Testis (tissue), 3 donors: Measurements from ENCODE around the gene ITSN2. TPM values are rescaled to one million over a fixed set of nuclear protein-coding genes. Genes with fewer than 3 reads are reported as not detected.

Source experiments
- DNase-seq: peaks from one replicate; pipeline ENCODE4 v3.0.0-alpha.2; 2019
- H3K27ac ChIP-seq, 2 donors: fragments of 200-600 bp; sonication (generic); one replicate each; pipeline ENCODE4 v1.5.1; 2019
- H3K27me3 ChIP-seq: fragments of 200-600 bp; sonication (generic); one replicate; pipeline ENCODE4 v1.5.1; 2019
- H3K36me3 ChIP-seq: fragments of 200-600 bp; sonication (generic); one replicate; pipeline ENCODE4 v1.5.1; 2017; ENCODE audit warnings: low read depth; ENCODE audit errors: missing control alignments
- H3K4me1 ChIP-seq: fragments of 200-600 bp; sonication (generic); one replicate; pipeline ENCODE4 v1.5.1; 2019
- H3K4me3 ChIP-seq, 2 donors: fragments of 200-600 bp; sonication (generic); one replicate each; pipeline ENCODE4 v1.5.1; 2017 to 2019
- H3K9me3 ChIP-seq: fragments of 200-600 bp; sonication (generic); one replicate; pipeline ENCODE4 v1.5.1; 2017
- CTCF ChIP-seq, 3 experiments: fragments of 450-650 bp in 2 of 3; fragments of 200-600 bp in 1 of 3; sonication (generic) in 1 of 3; IDR thresholded peaks; one replicate each; pipeline ENCODE4 v1.5.1; 2016 to 2019; ENCODE audit warnings: antibody characterized with exemption in 3 of 3, mild to moderate bottlenecking in 2 of 3, moderate library complexity in 1 of 3
- POLR2A ChIP-seq: fragments of 450-650 bp; IDR thresholded peaks from one replicate; pipeline ENCODE4 v1.6.1; 2017; ENCODE audit warnings: antibody characterized with exemption, mild to moderate bottlenecking, moderate library complexity
- WGBS, 2 donors: methylation state at CpG; one replicate each; pipeline ENCODE4 v1.1.5; 2018; 5-methylcytosine and 5-hydroxymethylcytosine counted together
- intact Hi-C: fragments of 100-400 bp; cut with DNase I; formaldehyde crosslinking; loops from one replicate; pipeline ENCODE4 v1.15.1; 2023; ENCODE audit warnings: low total_unique reads
- polyA plus RNA-seq: library from polyadenylated mRNA; stranded (reverse); fragments of 350-450 nt; fragmentation: Illumina TruSeq; extraction: RNeasy Lipid Tissue Mini Kit (QIAGEN cat#74804); gene quantifications from one replicate; pipeline ENCODE4 v1.2.3, GENCODE V29; 2014; ENCODE audit warnings: low read depth, low replicate concordance; ENCODE audit not compliant: insufficient read depth
- total RNA-seq, 2 donors: library from RNA; depleted of rRNA; stranded (reverse); fragments of >200 nt; gene quantifications; one replicate each; pipeline ENCODE4 v1.2.3, GENCODE V29; 2016

The ITSN2 gene
- total and polyA plus RNA-seq, 3 donors from 2014 or later, result 9.1 to 53.8 (median 43.4) TPM

DNA sequence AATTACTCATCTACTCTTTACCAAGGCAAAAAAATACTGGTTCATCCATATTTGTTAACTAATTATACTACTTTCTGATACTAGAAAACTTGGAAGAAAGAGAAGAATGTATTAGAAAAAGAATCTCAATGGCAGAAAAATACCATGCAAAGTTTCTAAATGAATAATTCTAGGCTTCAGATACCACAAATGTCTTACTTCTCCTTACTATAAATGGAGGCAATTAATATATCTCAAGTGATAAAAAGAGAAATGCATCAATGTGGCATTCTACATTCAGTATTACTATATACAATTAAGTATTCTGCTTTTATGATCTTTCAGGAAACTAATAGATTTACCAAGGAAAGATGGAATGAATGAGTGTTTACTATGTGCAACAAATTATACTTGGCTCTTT lies 85.5 kb downstream of the ITSN2 start:
- intact Hi-C loops, result no loop called here
- no peaks in the 10 kb centered on the region for H3K36me3 ChIP-seq

DNA sequence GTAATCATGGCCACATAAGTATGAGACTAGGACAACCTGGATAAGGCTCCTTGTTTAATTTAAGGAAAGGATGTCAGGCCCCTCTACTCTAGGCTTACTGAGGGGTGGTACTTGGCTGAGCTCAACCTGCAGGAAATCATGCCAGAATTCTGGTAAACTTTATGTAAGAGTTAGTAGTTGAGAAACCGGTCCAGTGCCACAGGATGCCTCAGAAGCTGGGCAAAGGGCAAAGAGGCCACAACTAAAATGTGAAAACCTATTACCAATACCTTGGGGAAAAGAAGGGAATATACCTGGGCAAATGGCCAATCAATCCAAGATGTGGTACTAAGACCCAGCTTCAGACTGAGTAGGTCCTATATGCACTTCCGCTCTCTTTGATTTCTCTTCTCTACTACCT lies 86.7 kb downstream of the ITSN2 start:
- intact Hi-C loops, result no loop called here
- TF ChIP-seq CTCF (IDR thresholded peaks at IDR 0.05), result no peak
- TF ChIP-seq POLR2A, result no peak
- H3K36me3 ChIP-seq, result no peaks in the 10 kb centered on the region

More for the DNA sequence above, 85.5 kb downstream of the ITSN2 start:
- no peak for DNase-seq
- H3K4me1 ChIP-seq, result no peaks in the 10 kb centered on the region
- no peaks in the 10 kb centered on the region for H3K9me3 ChIP-seq
- TF ChIP-seq POLR2A (no peak), CTCF (IDR thresholded peaks at IDR 0.05) (no peak)
- H3K27ac ChIP-seq, result no peak overlapping the region
- H3K27me3 ChIP-seq, result no peaks in the 10 kb centered on the region
- H3K4me3 ChIP-seq, result no peak overlapping the region

GRCh38 chr2:24272907-24273306 lies 87.4 kb downstream of the ITSN2 start:
- TF ChIP-seq POLR2A (no peak), CTCF (IDR thresholded peaks at IDR 0.05) (no peak)
- WGBS, 2 donors, result 87 to 91% methylated on average over 2 of the region's 2 CpGs
- H3K4me1 ChIP-seq, result no peaks in the 10 kb centered on the region
- H3K27ac ChIP-seq, result no peak overlapping the region
- intact Hi-C loops, result no loop called here
- H3K36me3 ChIP-seq, result no peaks in the 10 kb centered on the region
- H3K4me3 ChIP-seq, result no peak overlapping the region
- H3K27me3 ChIP-seq, result no peaks in the 10 kb centered on the region
- no peaks in the 10 kb centered on the region for H3K9me3 ChIP-seq
- no peak for DNase-seq

More for the DNA sequence above, 86.7 kb downstream of the ITSN2 start:
- Histone ChIP-seq H3K4me1 (no peaks in the 10 kb centered on the region), H3K27me3 (no peaks in the 10 kb centered on the region), H3K27ac (no peak overlapping the region), H3K9me3 (no peaks in the 10 kb centered on the region), H3K4me3 (no peak overlapping the region)
- 97 to 98% methylated on average over 2 of the region's 2 CpGs for WGBS, 2 donors
- no peak for DNase-seq

GRCh38 chr2:24272161-24272802 lies 88.1 kb downstream of the ITSN2 start:
- WGBS, 2 donors, result 96 to 97% methylated on average over 2 of the region's 2 CpGs

More at GRCh38 chr2:24272161-24272802, 88.1 kb downstream of the ITSN2 start:
- Histone ChIP-seq H3K9me3 (no peaks in the 10 kb centered on the region), H3K4me1 (no peaks in the 10 kb centered on the region), H3K27ac (no peak overlapping the region), H3K4me3 (no peak overlapping the region), H3K36me3 (no peaks in the 10 kb centered on the region), H3K27me3 (no peaks in the 10 kb centered on the region)
- DNase-seq, result no peak
- intact Hi-C loops, result no loop called here
- no peak for TF ChIP-seq CTCF (IDR thresholded peaks at IDR 0.05)
- no peak for TF ChIP-seq POLR2A
